22Rv1 (cell line): ENCODE measurements around the gene MARCHF7.

Experiments used
- ZFX ChIP-seq: fragments of 450-650 bp; IDR thresholded peaks from 2 replicates; pipeline ENCODE4 v1.6.1; 2017; ENCODE audit warnings: antibody characterized with exemption, borderline replicate concordance
- TF ChIP-seq, protein P1 (sequence below): fragments of 450-650 bp; IDR thresholded peaks from 2 replicates; pipeline ENCODE4 v1.5.1; 2017; ENCODE audit warnings: mild to moderate bottlenecking

DNA sequence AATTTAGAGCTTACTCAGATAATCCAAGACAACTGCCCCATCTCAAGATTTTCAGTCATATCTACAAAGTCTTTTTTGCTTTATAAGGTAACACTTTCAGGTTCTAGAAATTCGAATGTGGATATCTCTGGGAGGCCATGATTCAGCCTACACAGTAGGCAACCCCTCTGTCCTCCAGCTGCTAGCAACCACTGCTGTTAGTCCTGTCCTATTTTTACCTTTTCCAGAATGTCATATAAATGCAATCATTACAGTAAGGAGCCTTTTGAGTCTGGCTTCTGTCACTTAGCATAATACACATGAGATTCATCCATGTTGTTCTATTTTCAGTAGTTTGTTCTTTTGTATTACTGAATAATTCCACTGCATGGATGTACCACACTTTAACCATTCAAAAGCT lies 28.5 kb upstream of the MARCHF7 start:
- TF ChIP-seq, protein P1, sequence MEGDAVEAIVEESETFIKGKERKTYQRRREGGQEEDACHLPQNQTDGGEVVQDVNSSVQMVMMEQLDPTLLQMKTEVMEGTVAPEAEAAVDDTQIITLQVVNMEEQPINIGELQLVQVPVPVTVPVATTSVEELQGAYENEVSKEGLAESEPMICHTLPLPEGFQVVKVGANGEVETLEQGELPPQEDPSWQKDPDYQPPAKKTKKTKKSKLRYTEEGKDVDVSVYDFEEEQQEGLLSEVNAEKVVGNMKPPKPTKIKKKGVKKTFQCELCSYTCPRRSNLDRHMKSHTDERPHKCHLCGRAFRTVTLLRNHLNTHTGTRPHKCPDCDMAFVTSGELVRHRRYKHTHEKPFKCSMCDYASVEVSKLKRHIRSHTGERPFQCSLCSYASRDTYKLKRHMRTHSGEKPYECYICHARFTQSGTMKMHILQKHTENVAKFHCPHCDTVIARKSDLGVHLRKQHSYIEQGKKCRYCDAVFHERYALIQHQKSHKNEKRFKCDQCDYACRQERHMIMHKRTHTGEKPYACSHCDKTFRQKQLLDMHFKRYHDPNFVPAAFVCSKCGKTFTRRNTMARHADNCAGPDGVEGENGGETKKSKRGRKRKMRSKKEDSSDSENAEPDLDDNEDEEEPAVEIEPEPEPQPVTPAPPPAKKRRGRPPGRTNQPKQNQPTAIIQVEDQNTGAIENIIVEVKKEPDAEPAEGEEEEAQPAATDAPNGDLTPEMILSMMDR, result no peak
- no peak for TF ChIP-seq ZFX
